Measurements from ENCODE around the gene WDR53. TPM values are rescaled to one million over a fixed set of nuclear protein-coding genes. Genes with fewer than 3 reads are reported as not detected.

WDR53 gene
- total RNA-seq, 4 donors from 2014 or later, result 3.8 to 8.7 (median 5.6) TPM

- WGBS, result 88% methylated on average over 2 of the region's 2 CpGs
- no peak for DNase-seq (ENCODE audit: extremely low spot score)
- H3K27me3 ChIP-seq, result no peaks in the 10 kb centered on the region
- no peak overlapping the region for H3K27ac ChIP-seq (replicated peaks in 1 of 4)
- H3K4me3 ChIP-seq, result no peak overlapping the region
- no peaks in the 10 kb centered on the region for H3K4me1 ChIP-seq
- no peaks in the 10 kb centered on the region for H3K9me3 ChIP-seq
- H3K36me3 ChIP-seq, result no peaks in the 10 kb centered on the region
- TF ChIP-seq POLR2A (IDR thresholded peaks at IDR 0.05; ENCODE audit: low read depth) (no peak), EP300 (IDR thresholded peaks at IDR 0.05) (no peak), POLR2AphosphoS5 (IDR thresholded peaks at IDR 0.05) (no peak)
- TF ChIP-seq, protein P1, sequence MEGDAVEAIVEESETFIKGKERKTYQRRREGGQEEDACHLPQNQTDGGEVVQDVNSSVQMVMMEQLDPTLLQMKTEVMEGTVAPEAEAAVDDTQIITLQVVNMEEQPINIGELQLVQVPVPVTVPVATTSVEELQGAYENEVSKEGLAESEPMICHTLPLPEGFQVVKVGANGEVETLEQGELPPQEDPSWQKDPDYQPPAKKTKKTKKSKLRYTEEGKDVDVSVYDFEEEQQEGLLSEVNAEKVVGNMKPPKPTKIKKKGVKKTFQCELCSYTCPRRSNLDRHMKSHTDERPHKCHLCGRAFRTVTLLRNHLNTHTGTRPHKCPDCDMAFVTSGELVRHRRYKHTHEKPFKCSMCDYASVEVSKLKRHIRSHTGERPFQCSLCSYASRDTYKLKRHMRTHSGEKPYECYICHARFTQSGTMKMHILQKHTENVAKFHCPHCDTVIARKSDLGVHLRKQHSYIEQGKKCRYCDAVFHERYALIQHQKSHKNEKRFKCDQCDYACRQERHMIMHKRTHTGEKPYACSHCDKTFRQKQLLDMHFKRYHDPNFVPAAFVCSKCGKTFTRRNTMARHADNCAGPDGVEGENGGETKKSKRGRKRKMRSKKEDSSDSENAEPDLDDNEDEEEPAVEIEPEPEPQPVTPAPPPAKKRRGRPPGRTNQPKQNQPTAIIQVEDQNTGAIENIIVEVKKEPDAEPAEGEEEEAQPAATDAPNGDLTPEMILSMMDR (IDR thresholded peaks at IDR 0.05), result no peak
- intact Hi-C loops (cut with DNase I), result no loop called here
These were observed 21.3 kb downstream of the WDR53 start for GRCh38 chr3:196547067-196547466.

DNA sequence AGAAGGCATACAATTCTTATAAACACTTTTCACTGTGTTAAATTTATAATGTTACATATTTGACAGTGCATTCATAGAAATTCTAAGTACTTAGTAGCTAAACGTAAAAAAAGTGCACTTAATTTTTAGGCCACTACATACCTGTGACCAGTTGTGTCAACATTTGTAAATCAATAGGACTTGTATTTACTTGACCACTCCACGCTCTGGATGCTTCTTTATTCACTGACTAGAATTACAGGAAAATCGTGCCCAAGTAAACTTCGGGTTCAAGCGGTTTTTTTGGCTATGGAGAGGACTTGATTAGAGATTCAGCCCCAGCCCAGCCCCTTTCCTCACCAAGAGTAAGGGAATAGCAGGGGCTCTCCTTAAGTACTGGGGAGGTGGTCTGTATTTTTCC lies 21.8 kb downstream of the WDR53 start:
- intact Hi-C loops (cut with DNase I), result no loop called here
- TF ChIP-seq POLR2AphosphoS5 (IDR thresholded peaks at IDR 0.05), result no peak
- TF ChIP-seq, protein P1 (IDR thresholded peaks at IDR 0.05), result no peak
- no peak for TF ChIP-seq EP300 (IDR thresholded peaks at IDR 0.05)
- no peak for TF ChIP-seq POLR2A (IDR thresholded peaks at IDR 0.05; ENCODE audit: low read depth)

GRCh38 chr3:196544491-196544992 lies 23.8 kb downstream of the WDR53 start:
- no peak for DNase-seq (ENCODE audit: extremely low spot score)
- Histone ChIP-seq H3K9me3 (no peaks in the 10 kb centered on the region), H3K27me3 (no peaks in the 10 kb centered on the region), H3K27ac (replicated peaks in 1 of 4) (no peak overlapping the region), H3K36me3 (no peaks in the 10 kb centered on the region), H3K4me3 (no peak overlapping the region), H3K4me1 (no peaks in the 10 kb centered on the region)
- intact Hi-C loops (cut with DNase I), result no loop called here
- WGBS, result 90% methylated on average over 2 of the region's 2 CpGs
- TF ChIP-seq POLR2A (IDR thresholded peaks at IDR 0.05; ENCODE audit: low read depth) (no peak), EP300 (IDR thresholded peaks at IDR 0.05) (no peak)

More for the DNA sequence above, 21.8 kb downstream of the WDR53 start:
- H3K4me3 ChIP-seq, result no peak overlapping the region
- 74% methylated on average over 5 of the region's 5 CpGs for WGBS
- no peaks in the 10 kb centered on the region for H3K27me3 ChIP-seq
- H3K36me3 ChIP-seq, result no peaks in the 10 kb centered on the region
- DNase-seq (ENCODE audit: extremely low spot score), result no peak
- H3K4me1 ChIP-seq, result no peaks in the 10 kb centered on the region
- H3K27ac ChIP-seq (replicated peaks in 1 of 4), result no peak overlapping the region
- no peaks in the 10 kb centered on the region for H3K9me3 ChIP-seq

DNA sequence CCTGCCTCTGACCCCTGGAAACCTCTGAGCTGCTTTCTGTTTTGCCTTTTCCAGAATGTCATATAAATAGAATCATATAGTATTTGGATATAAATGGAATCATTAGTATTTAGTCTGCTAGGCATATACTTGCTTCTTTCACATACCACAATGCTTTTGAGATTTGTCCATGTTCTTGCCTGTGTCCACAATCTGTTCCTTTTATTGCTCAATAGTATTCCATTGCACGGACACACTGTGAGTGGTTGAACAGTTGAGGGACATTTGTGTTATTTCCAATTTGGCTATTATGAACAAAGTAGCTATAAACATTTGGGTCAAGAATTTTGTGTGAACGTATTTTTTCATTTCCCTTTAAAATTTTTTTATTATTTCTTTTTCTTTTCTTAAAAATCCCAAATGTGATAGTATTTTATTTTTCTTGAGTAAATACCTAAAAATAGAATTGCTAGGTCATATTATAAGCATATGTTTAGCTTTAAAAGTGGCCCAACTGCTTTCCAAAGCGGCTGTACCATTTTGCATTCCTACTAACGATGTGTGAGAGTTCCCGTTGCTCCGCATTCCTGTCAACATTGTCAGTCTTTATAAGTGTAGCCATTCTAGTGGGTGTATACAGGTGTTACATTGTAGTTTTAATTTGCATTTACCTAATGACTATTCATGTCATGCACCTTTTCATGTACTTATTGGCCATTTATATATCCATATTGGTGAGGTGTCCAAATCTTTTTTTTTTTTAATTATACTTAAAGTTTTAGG lies 26.5 kb downstream of the WDR53 start:
- intact Hi-C loops (cut with DNase I), result no loop called here
- DNase-seq (ENCODE audit: extremely low spot score), result no peak
- Histone ChIP-seq H3K27ac (replicated peaks in 1 of 4) (no peak overlapping the region), H3K9me3 (no peaks in the 10 kb centered on the region), H3K36me3 (no peaks in the 10 kb centered on the region), H3K4me1 (no peaks in the 10 kb centered on the region), H3K27me3 (peaks cover 0 to 4% (median 0%) of the 10 kb centered on the region in 4 donors), H3K4me3 (no peak overlapping the region)
- WGBS, result 93% methylated on average over 6 of the region's 6 CpGs
- TF ChIP-seq EP300 (IDR thresholded peaks at IDR 0.05), result no peak
- TF ChIP-seq, protein P1 (IDR thresholded peaks at IDR 0.05), result no peak
- no peak for TF ChIP-seq POLR2A (IDR thresholded peaks at IDR 0.05; ENCODE audit: low read depth)
- TF ChIP-seq POLR2AphosphoS5 (IDR thresholded peaks at IDR 0.05), result no peak

GRCh38 chr3:196537319-196537984 lies 30.9 kb downstream of the WDR53 start:
- no peak for DNase-seq (ENCODE audit: extremely low spot score)
- no peak for TF ChIP-seq EP300 (IDR thresholded peaks at IDR 0.05)
- TF ChIP-seq, protein P1 (IDR thresholded peaks at IDR 0.05), result peak; percentile 48 to 61 (median 50)
- H3K9me3 ChIP-seq, result no peaks in the 10 kb centered on the region
- intact Hi-C loops (cut with DNase I), result no loop called here
- 52% methylated on average over 18 of the region's 18 CpGs for WGBS
- peaks cover 0 to 11% (median 0%) of the 10 kb centered on the region in 4 donors for H3K27me3 ChIP-seq
- no peak overlapping the region for H3K27ac ChIP-seq (replicated peaks in 1 of 4)
- no peaks in the 10 kb centered on the region for H3K36me3 ChIP-seq
- H3K4me1 ChIP-seq, result no peaks in the 10 kb centered on the region
- no peak overlapping the region for H3K4me3 ChIP-seq
